Activated B cell treated with CpG ODN at 0.5 μM for 24 hours (primary cell): ENCODE measurements around the gene HS2ST1. TPM values are rescaled to one million over a fixed set of nuclear protein-coding genes. Genes with fewer than 3 reads are reported as not detected.

Experiments used
- ATAC-seq: fragments of 200-7000 bp; cut with Tn5 transposase; one replicate; pipeline ENCODE4 v1.10.0; 2021; ENCODE audit warnings: low read depth, mild to moderate bottlenecking, moderate library complexity
- CTCF ChIA-PET: fragments of 350-600 bp; sonication (Branson Sonifier 250); formaldehyde crosslinking; loops from one replicate; lab custom pipeline; 2021; ENCODE audit warnings: antibody characterized with exemption; lab: Charles Lee
- POLR2A ChIA-PET: fragments of 350-600 bp; sonication (Branson Sonifier 250); formaldehyde crosslinking; loops from one replicate; lab custom pipeline; 2021; ENCODE audit warnings: antibody characterized with exemption; lab: Charles Lee
- DNase-seq: peaks from one replicate; pipeline ENCODE4 v3.0.0; 2022
- H3K27ac Mint-ChIP-seq: one replicate; pipeline ENCODE4 v1.8.0; 2020; ENCODE audit warnings: mixed read lengths
- H3K27me3 Mint-ChIP-seq: one replicate; pipeline ENCODE4 v1.8.0; 2021; ENCODE audit warnings: mixed read lengths
- H3K36me3 Mint-ChIP-seq: one replicate; pipeline ENCODE4 v1.8.0; 2021; ENCODE audit warnings: low read depth, mixed read lengths
- H3K4me1 Mint-ChIP-seq: one replicate; pipeline ENCODE4 v1.8.0; 2021; ENCODE audit warnings: mixed read lengths
- H3K4me3 Mint-ChIP-seq: one replicate; pipeline ENCODE4 v1.8.0; 2020; ENCODE audit warnings: mild to moderate bottlenecking, mixed read lengths
- H3K9me3 Mint-ChIP-seq: one replicate; pipeline ENCODE4 v1.8.0; 2020; ENCODE audit warnings: mixed read lengths
- CTCF ChIP-seq: fragments of 200-600 bp; IDR thresholded peaks from one replicate; pipeline ENCODE4 v1.8.0; 2022; ENCODE audit warnings: antibody characterized with exemption, mild to moderate bottlenecking
- intact Hi-C: fragments of 100-400 bp; cut with micrococcal nuclease; formaldehyde crosslinking; loops from one replicate; pipeline ENCODE4 v1.15.1; 2024
- total RNA-seq: library from RNA; stranded (reverse); gene quantifications from 2 replicates; pipeline ENCODE4 v1.2.3, GENCODE V29; 2022

The HS2ST1 gene
- total RNA-seq, 1 donor from 2014 or later: 24.2 TPM

GRCh38 chr1:86940599-86940998 lies 26.2 kb downstream of the HS2ST1 start:
- no peak for DNase-seq
- no peak for TF ChIP-seq CTCF
- no peak overlapping the region for H3K4me3 Mint-ChIP-seq
- no peaks in the 10 kb centered on the region for H3K9me3 Mint-ChIP-seq
- no peaks in the 10 kb centered on the region for H3K36me3 Mint-ChIP-seq
- H3K27me3 Mint-ChIP-seq: no peaks in the 10 kb centered on the region
- peaks cover 22% of the 10 kb centered on the region for H3K4me1 Mint-ChIP-seq
- POLR2A ChIA-PET: no interaction called here
- CTCF ChIA-PET: no interaction called here
- intact Hi-C loops: loop anchor here (2.0 kb wide), 1 partner anchor 14 kb away; no protein-coding TSS in a partner anchor
- no peak overlapping the region for H3K27ac Mint-ChIP-seq
- ATAC-seq: no peak

DNA sequence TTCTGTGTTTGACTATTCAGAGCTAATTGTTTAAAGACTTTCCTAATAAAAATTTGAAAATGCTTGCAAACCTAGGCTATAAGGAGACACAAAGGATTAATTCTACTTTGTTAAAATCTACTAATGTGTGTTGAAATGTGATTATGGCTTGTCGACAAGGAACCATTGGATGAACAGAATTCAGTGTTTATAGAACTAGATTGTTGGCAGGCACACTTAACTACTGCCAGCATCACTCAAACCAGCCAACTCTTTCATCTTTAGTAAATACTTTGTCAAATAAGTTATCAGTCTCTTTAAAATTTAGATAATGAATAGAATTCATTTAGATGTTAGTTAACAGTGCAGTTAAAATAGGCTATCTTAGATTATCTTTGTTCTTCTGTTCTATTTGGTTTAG lies 27.6 kb downstream of the HS2ST1 start:
- no peak overlapping the region for H3K4me3 Mint-ChIP-seq
- no peak overlapping the region for H3K27ac Mint-ChIP-seq
- ChIA-PET POLR2A (no interaction called here), CTCF (no interaction called here)
- intact Hi-C loops: no loop called here
- DNase-seq: no peak
- H3K4me1 Mint-ChIP-seq: peaks cover 22% of the 10 kb centered on the region
- no peaks in the 10 kb centered on the region for H3K27me3 Mint-ChIP-seq
- no peaks in the 10 kb centered on the region for H3K9me3 Mint-ChIP-seq
- no peak for ATAC-seq
- no peak for TF ChIP-seq CTCF
- no peaks in the 10 kb centered on the region for H3K36me3 Mint-ChIP-seq

GRCh38 chr1:86942743-86943142 lies 28.3 kb downstream of the HS2ST1 start:
- H3K36me3 Mint-ChIP-seq: no peaks in the 10 kb centered on the region

DNA sequence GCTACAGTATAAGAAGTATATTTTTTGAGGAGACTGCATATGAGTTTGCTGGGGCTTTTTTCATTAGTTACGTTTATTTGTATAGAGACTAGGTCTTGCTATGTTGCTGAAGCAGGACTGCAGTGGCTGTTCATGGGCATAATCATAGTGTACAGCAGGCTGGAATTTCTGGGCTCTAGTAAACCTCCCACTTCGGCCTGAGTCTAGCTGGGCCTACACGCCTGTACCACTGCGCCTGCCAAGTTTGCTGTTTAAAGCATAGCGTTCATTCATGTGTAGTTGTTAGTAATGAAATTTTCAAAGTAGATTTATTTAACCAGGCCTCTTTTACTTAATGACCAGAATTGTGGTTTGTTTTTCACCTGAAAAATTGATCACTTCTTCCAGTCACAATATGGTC lies 33.8 kb downstream of the HS2ST1 start:
- intact Hi-C loops: no loop called here
- DNase-seq (no peak), ATAC-seq (no peak)
- H3K4me3 Mint-ChIP-seq: no peak overlapping the region
- ChIA-PET CTCF (no interaction called here), POLR2A (no interaction called here)
- no peaks in the 10 kb centered on the region for H3K36me3 Mint-ChIP-seq
- no peak overlapping the region for H3K27ac Mint-ChIP-seq
- H3K9me3 Mint-ChIP-seq: no peaks in the 10 kb centered on the region
- H3K27me3 Mint-ChIP-seq: no peaks in the 10 kb centered on the region
- TF ChIP-seq CTCF: no peak
- H3K4me1 Mint-ChIP-seq: peaks cover 11% of the 10 kb centered on the region

More at GRCh38 chr1:86942743-86943142, 28.3 kb downstream of the HS2ST1 start:
- intact Hi-C loops: no loop called here
- Mint-ChIP-seq H3K4me1 (peaks cover 22% of the 10 kb centered on the region), H3K4me3 (no peak overlapping the region), H3K9me3 (no peaks in the 10 kb centered on the region), H3K27ac (no peak overlapping the region), H3K27me3 (no peaks in the 10 kb centered on the region)
- no peak for DNase-seq
- TF ChIP-seq CTCF: no peak
- POLR2A ChIA-PET: no interaction called here
- CTCF ChIA-PET: no interaction called here
- ATAC-seq: no peak

DNA sequence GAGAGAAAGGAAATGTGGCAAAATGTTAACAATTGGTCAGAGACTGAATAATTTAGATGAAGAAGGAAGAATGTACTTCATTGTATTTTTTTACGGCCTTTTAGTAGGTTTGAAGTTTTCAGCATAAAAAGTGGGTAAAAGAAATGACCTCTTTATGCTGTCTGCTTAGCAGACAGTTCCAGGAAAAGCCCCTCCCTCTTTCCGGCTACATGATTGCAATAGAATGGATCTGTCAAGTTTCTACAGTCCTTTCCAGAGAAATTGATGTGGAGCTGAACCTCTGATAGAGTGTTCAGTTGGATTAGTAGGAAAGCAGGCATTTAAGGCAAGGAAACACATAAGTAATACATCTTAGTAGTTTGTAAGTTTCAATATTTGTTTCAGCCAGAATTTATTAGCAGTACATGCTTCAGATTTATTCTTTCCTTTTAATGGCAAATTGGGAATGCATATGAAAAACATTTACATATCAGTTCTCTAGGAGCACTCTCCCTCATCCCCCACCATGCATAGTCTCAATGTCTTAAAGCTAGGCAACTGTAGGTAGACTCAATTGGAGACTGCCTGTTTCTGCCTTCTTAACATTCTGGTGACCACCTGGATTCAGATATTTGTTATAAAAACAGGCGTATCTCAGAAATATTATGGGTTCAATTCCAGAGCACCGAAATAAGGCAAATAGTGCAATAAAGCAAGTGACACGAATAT lies 36.4 kb downstream of the HS2ST1 start:
- no peaks in the 10 kb centered on the region for H3K27me3 Mint-ChIP-seq

More for the DNA sequence above, 36.4 kb downstream of the HS2ST1 start:
- H3K36me3 Mint-ChIP-seq: no peaks in the 10 kb centered on the region
- no peak for DNase-seq
- intact Hi-C loops: loop anchor here (2.0 to 5.0 kb wide), 2 partner anchors 14 to 34 kb away; no protein-coding TSS in a partner anchor
- peaks cover 18% of the 10 kb centered on the region for H3K4me1 Mint-ChIP-seq
- no peak for TF ChIP-seq CTCF
- no peak overlapping the region for H3K4me3 Mint-ChIP-seq
- ChIA-PET POLR2A (no interaction called here), CTCF (no interaction called here)
- H3K27ac Mint-ChIP-seq: no peak overlapping the region
- ATAC-seq: no peak
- H3K9me3 Mint-ChIP-seq: no peaks in the 10 kb centered on the region
